Activated CD8-positive, alpha-beta memory T cell treated with anti-CD3 and anti-CD28 coated beads for 36 hours (primary cell): ENCODE data around the gene TSN. TPM values are rescaled to one million over a fixed set of nuclear protein-coding genes. Genes with fewer than 3 reads are reported as not detected.
"Not testable (repeated sequence)": the region's sequence is repeated elsewhere in the genome, so short reads cannot be mapped to it uniquely, and the experiment has no call there.

Source experiments
- CTCF ChIA-PET: fragments of 350-600 bp; sonication (Branson Sonifier 250); formaldehyde crosslinking; loops from one replicate; lab custom pipeline; 2021; ENCODE audit warnings: antibody characterized with exemption; lab: Charles Lee
- POLR2A ChIA-PET: fragments of 350-600 bp; sonication (Branson Sonifier 250); formaldehyde crosslinking; loops from one replicate; lab custom pipeline; 2021; ENCODE audit warnings: antibody characterized with exemption; lab: Charles Lee
- total RNA-seq, 2 experiments: library from RNA; stranded (reverse); gene quantifications; one replicate each; pipeline ENCODE4 v1.2.3, GENCODE V29; 2021

The TSN gene
- total RNA-seq, result 10 to 100 TPM; 78.0 to 89.5 TPM

DNA sequence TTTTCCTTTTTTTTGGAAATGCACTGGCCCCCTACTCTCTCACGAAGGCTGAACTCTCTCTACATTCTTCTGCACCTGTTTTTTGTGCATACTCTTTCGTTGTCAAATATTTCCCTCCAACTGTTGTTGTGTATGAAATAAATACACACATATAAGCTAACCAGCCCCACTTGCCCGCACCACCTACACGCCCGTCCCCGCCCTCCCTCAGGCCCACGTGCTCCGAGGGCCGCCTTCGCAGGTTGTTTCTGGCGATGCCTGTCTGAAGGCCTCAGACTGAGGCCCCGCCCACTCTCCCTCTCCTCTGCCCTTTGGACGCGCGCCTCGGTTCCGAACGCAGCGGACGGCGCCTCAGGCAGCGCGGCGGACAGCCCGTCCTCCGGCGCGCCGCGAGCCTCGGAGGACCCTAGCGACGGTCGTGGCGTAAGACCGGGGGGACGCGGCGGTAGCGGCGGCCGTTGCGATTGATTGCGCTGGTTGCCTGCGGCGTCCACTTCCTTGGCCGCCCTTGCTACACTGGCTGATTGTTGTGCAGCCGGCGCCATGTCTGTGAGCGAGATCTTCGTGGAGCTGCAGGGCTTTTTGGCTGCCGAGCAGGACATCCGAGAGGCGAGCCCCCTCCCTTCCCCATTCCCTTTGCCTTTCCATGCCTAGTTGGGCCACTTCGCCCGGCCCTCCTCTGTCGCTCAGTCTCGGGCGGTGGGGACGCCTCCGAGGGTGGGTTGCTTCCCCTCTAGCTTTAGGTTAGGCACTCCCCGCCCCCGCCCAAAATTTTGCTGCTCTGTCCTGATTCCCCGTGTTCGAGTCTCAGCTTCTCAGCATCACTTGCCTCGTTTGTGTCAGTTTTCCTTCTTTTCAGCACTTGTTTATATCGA is at the start of gene TSN:
TSS of gene TSN (plus strand) at position 415 of the 875 bp plus-strand sequence. CDS start at position 544, 129 bp downstream.
- POLR2A ChIA-PET, result interaction anchor here (1.0 to 1.2 kb wide), 2 partner anchors 56 to 224 kb away, joined by 7 to 8 read pairs; partner anchors contain the start of gene RNU4ATAC
- CTCF ChIA-PET, result interaction anchor here (1.4 kb wide), 1 partner anchor 19 kb away, joined by 3 read pairs; the partner anchor contains the start of gene NIFK

DNA sequence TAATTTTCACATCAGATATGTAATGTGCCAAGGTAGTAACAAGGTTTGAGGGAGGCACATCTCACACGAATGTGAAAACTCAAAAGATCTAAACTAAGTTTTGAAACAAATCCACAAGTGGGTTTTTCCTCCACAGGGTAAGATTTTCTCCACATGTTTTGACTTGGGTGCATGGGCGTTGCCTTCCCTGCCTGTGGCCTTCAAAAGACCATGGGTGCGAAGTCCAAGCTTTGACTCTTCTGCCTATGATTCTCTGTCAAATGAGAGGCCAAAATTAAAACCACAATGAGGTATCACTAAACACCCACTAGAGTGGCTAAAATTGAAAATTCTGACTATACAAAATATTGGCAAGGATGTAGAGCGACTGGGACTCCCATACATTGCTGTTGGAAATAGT is 49.5 kb upstream of the TSN start:
- ChIA-PET CTCF (no interaction called here), POLR2A (interaction anchor here (0.7 kb wide), 1 partner anchor 21 kb away, joined by 3 read pairs; no protein-coding TSS in a partner anchor)

DNA sequence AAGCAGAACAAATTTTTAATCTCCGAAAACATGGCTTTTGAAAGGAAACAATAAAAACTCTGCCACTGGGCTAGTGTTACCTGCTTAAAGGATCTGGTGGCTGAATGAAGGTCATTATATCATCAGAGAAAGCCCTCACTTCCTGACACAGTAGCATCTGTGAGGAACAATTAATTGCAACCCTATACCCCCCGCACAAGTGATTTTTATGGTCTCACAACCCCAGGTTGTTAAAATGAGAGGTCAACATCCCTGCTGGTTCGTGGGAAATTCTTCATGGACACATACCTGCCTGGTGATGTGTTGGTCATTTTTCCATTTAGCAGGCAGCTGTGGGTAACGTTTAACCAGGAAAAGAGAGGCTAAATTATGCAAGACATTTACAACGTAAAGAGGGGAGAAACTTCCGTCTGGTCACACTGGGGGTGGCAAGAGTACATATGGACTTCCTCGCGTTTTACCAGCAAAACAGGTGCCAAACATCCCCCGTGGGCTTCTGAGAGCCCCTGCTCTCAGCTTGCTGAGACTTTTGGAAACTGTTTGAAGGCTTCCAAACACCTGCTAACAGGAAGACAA is 48.0 kb upstream of the TSN start:
- POLR2A ChIA-PET, result no interaction called here
- CTCF ChIA-PET, result interaction anchor here (1.3 kb wide), 1 partner anchor 11 kb away, joined by 4 read pairs; no protein-coding TSS in a partner anchor

DNA sequence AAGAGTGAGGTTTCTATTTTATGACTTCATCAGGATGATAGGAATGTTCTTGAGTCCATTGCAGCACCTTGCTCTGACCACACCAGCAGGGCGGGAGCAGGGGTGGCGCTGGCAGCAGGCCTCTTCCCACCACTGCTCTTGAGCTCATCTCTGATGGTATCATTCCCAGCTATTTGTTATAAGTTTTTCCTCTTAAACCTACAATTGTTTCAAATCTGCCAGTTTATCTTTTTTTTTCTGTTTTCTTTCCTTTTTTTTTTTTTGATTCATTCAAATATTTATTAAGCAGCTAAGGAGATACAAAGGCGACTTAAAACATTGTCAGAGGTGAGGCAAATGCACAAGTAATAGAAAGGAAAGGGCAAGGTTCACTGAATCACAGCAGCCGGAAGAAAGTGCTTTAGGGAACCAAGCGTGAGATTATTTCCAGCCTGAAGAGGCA is 47.5 kb upstream of the TSN start:
- POLR2A ChIA-PET, result interaction anchor here (0.5 kb wide), 1 partner anchor 120 kb away, joined by 3 read pairs; no protein-coding TSS in a partner anchor
- CTCF ChIA-PET, result interaction anchor here (1.3 kb wide), 1 partner anchor 11 kb away, joined by 4 read pairs; no protein-coding TSS in a partner anchor

DNA sequence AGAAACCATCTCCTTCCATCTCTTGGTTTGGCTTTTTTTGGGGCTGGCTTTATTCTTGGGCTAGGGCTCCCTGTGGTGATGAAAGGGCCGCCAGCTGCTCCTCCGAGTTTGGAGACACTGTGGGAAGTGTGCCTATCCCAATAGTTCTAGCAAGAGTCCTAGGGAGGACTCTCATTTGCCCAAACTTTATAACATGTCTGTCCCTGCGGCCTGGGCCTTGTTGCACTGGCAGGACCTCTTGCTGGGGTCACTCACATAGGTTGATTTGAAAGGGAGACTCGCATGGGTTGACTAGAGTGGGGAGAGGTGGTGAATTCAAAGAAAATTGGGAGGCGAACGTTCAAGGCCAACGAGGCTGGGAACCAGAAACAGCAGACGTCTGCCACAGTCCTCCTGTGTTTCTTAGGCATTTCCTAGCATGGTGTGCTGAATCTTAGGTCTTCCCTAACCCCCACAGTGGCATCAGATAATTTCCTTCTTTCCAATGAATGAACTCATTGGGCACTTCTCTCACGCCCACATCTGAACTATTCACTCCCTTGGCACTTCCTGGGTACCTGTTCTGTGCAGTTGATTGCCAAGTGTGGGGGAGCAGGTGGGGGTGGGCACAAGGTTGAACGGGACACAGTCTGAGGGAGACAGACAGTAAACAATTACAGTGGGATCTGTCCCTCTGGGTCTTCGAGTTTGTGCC is 45.5 kb upstream of the TSN start:
- CTCF ChIA-PET, result no interaction called here
- POLR2A ChIA-PET, result no interaction called here

DNA sequence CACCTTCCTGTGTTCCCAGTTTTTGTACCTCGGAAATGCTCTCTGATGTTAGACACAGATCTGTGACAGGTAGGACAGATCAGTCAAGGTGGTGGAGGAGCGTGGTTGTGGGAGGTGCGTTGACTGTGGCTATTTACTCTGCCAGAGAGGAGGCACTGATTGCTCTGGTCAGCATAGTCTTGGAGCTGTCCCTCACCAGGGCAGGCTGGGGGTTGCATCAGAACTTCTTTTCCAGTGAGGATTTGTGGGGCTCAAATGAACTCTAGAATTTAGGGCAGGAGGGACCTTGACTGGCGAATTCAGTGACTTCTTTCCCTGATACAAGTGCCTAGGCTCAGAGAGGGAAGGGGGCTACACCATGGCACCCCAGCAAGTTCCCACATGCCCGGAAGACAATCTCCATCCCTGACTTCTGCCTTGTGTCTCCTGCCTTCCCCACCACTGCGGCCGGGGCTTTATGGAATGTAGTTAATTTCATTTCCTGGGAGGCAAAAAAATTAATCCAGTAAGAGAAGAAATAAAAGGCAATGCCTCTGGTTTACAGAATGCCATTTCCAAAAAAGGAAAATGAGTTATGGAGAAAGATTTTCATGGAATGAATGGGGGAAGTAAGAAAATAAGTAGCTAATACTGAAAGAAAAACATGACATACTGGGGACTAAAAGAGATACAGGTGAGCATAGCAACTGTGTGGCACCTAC is 44.8 kb upstream of the TSN start:
- ChIA-PET POLR2A (no interaction called here), CTCF (no interaction called here)

DNA sequence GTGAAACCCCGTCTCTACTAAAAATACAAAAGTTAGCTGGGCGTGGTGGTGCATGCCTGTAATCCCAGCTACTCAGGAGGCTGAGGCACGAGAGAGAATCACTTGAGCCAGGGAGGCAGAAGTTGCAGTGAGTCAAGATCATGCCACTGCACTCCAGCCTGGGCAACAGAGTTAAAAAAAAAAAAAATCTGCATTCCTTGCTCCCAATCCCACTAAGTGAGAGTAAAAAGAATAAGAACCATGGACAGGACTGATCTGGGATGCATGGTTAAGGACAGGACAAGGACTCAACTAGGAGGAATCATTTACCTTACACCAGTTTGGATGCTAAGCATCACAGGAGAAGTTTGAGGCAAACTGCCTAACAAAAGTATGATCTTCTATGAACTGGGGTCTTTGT is 44.0 kb upstream of the TSN start:
- CTCF ChIA-PET, POLR2A ChIA-PET: not testable (repeated sequence)

DNA sequence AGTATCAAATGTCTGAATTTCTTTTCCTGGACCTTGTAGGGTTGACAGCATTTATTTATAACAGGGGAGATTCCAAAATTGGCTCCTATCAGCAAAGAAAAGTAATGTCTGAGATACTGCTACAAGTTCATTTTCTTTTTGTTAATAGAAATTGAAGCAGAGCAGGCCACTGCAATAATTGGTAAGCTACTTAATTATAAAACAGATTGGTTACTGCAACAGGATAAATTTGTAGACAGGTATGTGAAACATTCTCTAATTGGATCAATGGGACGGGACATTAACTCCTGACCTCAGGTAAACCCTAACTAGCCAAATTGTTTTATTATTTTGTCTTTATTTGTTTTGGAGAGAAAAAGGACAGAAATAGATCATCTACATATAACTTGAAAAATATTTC is 39.3 kb upstream of the TSN start:
- CTCF ChIA-PET, result interaction anchor here (1.0 to 1.2 kb wide), 2 partner anchors 17 to 186 kb away, joined by 3 read pairs; partner anchors contain the start of gene RNU4ATAC
- POLR2A ChIA-PET, result no interaction called here

DNA sequence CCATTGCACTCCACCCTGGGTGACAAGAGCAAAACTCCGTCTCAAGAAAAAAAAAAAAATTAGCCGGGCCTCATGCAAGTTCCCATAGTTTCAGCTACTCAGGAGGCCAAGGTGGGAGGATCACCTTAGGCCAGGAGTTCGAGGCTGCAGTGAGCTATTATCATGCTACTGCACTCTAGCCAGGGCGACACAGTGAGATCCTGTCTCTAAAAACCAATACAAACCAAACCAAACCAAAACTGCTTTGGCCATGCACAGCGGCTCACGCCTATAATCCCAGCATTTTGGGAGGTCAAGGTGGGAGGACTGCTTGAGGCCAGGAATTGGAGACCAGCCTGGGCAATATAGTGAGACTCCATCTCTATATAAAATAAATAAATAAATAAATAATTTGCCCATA is 37.9 kb upstream of the TSN start:
- POLR2A ChIA-PET, result no interaction called here
- CTCF ChIA-PET, result interaction anchor here (0.6 to 1.1 kb wide), 4 partner anchors 92 to 1838 kb away, joined by 3 to 4 read pairs (median 3); partner anchors contain the start of gene RNU4ATAC

DNA sequence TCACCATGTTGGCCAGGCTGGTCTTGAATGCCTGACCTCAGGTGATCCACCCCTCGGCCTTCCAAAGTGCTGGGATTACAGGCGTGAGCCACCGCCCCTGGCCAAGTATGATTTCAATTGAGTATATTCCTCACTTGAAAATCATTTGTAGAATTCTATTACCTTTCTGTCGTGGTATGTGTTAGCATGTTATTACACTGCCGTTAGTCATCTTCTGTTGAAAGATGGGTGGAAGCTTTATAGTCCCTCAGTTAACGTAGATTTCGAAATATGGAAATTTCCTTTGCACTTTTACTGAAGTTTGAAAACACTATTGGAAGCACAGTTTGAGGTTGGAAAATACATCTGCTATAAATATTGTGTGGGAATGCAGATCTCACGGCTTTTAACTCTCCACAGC is 33.5 kb upstream of the TSN start:
- POLR2A ChIA-PET, result interaction anchor here (1.0 to 1.5 kb wide), 3 partner anchors 22 to 191 kb away, joined by 3 to 5 read pairs (median 4); partner anchors contain the start of gene RNU4ATAC
- CTCF ChIA-PET, result interaction anchor here (1.4 to 1.5 kb wide), 2 partner anchors 22 to 191 kb away, joined by 5 to 6 read pairs; partner anchors contain the start of gene RNU4ATAC

DNA sequence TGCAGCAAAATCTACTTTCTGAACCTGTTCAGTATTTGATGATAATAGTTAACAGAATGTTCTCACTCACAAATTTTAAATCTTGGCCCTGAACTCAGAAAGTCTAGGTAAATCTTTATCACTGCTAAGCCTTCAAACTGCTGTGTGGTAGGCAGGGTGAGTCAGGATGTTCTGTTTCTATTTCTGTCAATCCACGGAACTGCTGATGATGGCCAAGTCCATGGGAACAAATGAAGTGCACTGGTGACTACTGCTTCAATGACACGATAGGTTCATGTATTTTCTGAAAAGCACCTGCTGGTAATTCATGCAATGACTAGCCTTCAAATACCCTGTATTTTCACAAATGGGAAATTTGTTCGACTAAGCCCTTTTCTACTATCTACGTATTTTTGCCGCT is 33.0 kb upstream of the TSN start:
- CTCF ChIA-PET, result interaction anchor here (1.4 to 1.5 kb wide), 2 partner anchors 23 to 191 kb away, joined by 5 to 6 read pairs; partner anchors contain the start of gene RNU4ATAC
- POLR2A ChIA-PET, result interaction anchor here (1.0 to 1.5 kb wide), 2 partner anchors 71 to 192 kb away, joined by 3 to 5 read pairs; partner anchors contain the start of gene RNU4ATAC

DNA sequence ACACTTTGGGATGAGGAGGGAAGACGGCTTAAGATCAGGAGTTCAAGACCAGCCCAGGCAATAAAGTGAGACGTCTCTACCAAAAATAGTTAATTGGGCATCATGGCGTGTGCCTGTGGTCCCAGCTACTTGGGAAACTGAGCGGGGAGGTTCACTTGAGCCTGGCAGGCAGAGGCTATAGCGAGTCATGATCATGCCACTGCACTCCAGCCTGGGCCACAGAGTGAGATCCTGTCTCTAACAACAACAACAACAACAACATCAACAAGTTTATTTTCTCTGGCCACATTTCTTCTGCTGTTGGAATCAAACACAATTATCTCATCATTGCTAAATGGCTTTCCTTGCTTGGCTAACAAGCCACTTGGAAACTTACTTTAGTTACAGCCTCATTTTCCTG is 32.1 kb upstream of the TSN start:
- ChIA-PET CTCF (interaction anchor here (1.5 kb wide), 1 partner anchor 24 kb away, joined by 3 read pairs; no protein-coding TSS in a partner anchor), POLR2A (no interaction called here)

DNA sequence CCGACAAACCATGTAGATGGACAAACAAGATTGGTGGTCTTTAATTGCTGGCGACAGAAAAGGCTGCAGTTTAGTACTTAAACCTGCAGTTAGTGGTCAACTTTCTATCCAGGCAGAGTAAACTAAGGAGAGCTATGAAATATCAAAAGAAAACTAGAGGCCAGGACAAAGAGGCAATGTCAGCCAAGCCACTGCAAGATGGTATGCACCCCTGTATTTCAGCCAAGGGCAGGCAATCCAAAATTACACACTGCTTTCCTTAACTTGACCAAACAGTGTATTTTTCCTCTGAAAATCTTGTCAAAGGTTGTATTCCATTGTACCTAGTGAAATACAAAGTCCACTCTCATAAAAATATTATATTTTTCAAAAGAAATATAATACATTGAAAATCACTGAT is 28.1 kb upstream of the TSN start:
- POLR2A ChIA-PET, result no interaction called here
- CTCF ChIA-PET, result no interaction called here

DNA sequence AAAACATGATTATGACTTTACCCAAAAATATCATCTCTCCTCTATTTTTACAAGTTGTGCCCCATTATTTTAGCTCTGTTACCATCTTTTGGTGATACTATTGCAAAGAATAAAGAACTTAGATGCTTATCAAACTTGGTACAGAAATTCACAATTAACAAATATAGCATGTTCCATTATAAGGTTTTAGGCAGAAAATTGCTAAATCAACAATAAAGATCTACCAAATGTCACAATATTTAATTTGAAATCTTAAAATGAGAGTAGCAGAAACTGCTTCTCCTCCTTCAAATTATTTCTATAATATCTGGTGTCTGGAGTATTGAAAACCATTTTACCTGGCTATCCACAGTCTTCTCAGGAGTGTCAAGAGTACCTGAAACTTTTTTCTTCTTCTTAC is 27.5 kb upstream of the TSN start:
- ChIA-PET CTCF (no interaction called here), POLR2A (no interaction called here)

DNA sequence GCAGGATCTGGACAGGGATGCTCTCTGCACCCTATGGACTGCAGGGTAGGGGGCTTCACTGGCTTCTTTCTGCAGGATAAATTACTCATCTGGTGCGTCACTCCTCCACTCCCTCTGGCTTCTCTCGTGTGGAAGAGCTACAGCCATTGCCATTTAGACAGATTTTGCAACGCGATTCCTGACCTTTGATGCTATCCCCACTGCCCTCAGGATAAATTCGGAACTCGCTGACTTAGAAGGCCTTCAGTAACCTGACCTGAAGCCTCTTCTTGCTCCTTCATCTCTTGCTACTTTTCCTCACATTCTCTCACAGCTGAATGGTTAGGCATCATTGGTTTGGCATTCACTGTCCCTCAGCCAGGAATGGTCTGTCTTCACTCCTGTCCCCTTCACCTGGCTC is 24.1 kb upstream of the TSN start:
- ChIA-PET POLR2A (no interaction called here), CTCF (no interaction called here)

DNA sequence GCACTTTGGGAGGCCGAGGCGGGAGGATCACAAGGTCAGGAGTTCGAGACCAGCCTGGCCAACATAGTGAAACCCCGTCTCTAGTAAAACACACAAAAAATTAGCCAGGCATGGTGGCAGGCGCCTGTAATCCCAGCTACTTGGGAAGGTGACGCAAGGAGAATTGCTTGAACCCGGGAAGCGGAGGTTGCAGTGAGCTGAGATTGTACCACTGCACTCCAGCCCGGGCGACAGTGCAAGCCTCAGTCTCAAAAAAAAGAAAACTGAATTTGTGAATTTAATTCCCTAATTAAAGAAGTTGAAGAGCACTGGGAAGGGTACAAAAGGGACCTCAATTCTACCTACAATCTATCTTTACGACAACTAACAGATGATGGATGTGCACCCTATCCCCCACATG is 20.9 kb upstream of the TSN start:
- POLR2A ChIA-PET, result interaction anchor here (0.9 kb wide), 1 partner anchor 85 kb away, joined by 3 read pairs; no protein-coding TSS in a partner anchor

DNA sequence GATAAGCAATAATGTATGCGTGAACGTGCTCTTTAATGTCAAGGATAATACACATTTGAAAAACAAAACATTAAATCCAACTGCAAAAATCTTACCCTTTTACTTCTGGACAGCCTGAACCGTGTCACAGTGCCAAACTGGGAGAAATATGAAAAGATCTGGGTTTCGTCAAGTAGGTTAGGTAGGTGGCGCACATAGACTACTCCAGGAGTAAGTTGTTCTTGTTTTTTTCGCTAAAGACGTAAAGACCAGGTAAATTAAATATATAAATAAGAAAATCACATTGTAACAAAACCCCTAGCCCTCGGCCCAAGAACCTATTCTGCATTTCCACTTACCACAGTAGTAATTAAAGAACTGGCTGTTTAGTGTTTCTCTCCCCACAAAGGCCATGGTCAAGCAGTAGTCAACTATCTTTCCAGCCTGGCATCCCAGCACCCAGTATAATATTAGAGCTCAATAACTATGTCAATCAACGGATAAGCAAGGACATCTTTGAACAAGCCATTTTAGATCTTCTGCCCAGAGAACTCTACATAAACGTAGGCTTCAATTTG is 19.9 kb upstream of the TSN start:
- CTCF ChIA-PET, result interaction anchor here (1.0 to 1.2 kb wide), 2 partner anchors 17 to 20 kb away, joined by 3 read pairs; partner anchors contain the start of gene TSN
- POLR2A ChIA-PET, result interaction anchor here (0.7 to 2.3 kb wide), 4 partner anchors 36 to 206 kb away, joined by 3 to 28 read pairs (median 6); partner anchors contain the start of genes CLASP1 and RNU4ATAC

More for the DNA sequence above, 20.9 kb upstream of the TSN start:
- CTCF ChIA-PET, result interaction anchor here (0.8 kb wide), 1 partner anchor 40 kb away, joined by 4 read pairs; no protein-coding TSS in a partner anchor

DNA sequence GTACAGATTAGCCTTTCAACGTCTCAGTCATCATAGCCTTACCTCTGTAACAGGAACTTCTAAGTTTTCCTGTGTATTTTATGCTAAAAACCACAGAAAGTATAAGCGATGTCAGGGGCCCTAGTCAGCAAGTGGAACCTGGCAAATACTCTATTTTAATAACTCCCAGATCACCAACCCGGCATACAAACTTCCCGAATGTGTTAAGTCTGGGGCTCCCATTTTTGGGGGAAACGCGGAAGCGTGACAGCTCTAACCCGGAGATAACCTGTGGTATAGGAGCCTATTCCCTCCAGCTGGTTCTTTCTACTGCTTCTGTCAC is 19.4 kb upstream of the TSN start:
- POLR2A ChIA-PET, result interaction anchor here (0.7 to 2.3 kb wide), 4 partner anchors 37 to 207 kb away, joined by 3 to 28 read pairs (median 6); partner anchors contain the start of genes CLASP1 and RNU4ATAC
- CTCF ChIA-PET, result interaction anchor here (1.0 to 1.2 kb wide), 2 partner anchors 18 to 19 kb away, joined by 3 read pairs; partner anchors contain the start of gene TSN
